GM12872 (cell line): ENCODE measurements around the gene LAMA2.

ENCODE experiments used
- TF ChIP-seq, protein P1 (sequence below): IDR thresholded peaks from 3 replicates; pipeline ENCODE4 v1.5.1; 2011; ENCODE audit warnings: low read depth, mild to moderate bottlenecking, low read length, moderate library complexity; ENCODE audit not compliant: insufficient read depth

Gene LAMA2

DNA sequence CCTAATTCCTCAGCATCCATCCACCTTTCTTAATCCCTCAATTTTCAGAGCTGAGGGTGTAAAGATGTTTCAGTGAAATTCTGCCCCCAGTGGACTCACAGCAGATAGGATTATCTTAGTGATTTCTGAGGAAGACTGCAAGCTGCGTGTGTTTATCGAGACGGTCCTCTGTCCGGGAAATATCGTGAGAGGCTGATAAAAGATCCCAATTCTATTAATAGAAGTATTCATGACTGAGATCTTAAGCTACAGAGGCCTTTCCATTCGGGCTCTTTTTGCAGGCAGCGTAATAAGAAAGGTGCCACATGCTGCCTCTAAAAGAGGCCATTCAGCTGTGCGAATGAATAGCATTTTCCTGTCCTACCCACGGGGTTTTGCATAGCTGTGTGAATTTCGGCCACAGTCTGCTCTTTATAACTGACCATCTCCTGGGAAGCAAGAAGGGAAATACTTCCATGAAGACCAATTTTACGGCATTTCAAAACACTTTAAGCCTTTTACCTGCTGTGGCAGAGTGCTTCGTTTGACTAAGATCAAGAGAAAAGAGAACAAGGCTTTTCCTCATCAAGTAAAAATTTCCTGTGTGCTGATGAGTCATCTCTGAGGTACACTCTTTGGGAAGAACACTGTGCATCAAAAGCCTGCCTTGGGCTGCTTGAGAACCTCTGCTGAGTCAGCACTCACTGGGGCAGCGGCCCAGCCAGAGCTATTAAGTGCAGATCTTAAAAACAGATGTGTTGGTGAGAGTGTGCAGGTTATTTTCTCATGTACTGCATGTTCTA is 618.2 kb downstream of the LAMA2 start:
- TF ChIP-seq, protein P1, sequence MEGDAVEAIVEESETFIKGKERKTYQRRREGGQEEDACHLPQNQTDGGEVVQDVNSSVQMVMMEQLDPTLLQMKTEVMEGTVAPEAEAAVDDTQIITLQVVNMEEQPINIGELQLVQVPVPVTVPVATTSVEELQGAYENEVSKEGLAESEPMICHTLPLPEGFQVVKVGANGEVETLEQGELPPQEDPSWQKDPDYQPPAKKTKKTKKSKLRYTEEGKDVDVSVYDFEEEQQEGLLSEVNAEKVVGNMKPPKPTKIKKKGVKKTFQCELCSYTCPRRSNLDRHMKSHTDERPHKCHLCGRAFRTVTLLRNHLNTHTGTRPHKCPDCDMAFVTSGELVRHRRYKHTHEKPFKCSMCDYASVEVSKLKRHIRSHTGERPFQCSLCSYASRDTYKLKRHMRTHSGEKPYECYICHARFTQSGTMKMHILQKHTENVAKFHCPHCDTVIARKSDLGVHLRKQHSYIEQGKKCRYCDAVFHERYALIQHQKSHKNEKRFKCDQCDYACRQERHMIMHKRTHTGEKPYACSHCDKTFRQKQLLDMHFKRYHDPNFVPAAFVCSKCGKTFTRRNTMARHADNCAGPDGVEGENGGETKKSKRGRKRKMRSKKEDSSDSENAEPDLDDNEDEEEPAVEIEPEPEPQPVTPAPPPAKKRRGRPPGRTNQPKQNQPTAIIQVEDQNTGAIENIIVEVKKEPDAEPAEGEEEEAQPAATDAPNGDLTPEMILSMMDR: peak; percentile 46; the same call in 1 of the 3 replicates

DNA sequence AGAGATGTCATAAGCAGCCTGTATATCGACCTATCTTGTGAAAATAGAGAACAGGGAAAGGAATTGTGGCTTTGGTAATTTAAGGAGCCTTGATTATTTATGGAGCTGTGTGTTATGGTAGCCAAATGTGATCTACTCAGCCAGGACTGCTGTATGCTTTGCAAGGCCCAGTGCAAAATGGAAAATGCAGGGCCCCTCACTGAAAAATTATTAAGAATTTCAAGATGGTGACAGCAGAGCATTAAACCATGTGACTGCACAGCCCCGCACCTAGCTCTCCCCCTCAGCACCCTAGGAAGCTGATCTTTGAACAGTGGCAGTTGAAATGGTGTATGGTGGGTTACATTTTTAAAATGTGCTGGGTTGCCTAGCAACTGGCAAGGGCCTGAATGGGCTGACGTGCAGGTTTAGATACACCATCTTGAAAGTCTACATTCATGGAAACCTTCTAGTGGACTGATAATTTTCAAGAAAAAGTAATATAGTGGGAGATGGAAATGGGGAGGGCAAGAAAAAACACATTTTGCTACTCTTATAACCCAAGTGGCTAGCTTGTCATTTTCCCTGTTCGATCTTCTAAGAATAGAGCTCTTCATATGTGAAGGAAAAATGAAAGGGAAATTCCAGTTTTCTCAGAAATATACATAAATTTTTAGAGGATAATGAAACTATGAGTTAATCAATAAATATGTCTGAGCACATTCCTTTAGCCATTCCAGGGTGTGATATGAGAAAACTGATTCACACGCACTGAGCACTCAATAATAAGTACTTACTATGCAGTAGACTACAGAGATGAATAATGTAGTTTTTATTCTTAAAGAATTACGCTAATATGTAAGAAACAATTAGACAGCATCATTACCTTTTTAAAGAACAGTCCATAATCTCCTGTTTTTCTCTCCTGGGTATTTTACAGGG is 619.1 kb downstream of the LAMA2 start:
- TF ChIP-seq, protein P1: no peak

DNA sequence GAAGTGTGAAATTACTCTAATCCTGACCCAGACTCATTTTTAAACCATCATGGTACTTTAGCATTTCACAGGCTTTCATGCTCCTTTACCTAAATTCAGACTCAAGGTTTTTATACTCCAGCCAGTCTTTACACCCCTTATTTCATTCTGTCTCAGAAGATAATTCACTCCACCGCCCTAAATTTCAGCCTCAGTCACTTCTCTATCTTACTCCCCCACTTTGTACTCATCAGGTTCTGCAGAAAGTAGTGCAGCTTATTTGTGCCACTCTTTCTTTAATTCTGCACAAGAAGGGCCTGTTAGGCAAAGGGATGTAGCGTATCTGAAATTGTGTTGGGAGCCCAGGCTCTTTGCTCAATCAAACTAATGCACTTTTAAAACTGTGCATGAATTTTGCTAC is 621.5 kb downstream of the LAMA2 start:
- TF ChIP-seq, protein P1: no peak

DNA sequence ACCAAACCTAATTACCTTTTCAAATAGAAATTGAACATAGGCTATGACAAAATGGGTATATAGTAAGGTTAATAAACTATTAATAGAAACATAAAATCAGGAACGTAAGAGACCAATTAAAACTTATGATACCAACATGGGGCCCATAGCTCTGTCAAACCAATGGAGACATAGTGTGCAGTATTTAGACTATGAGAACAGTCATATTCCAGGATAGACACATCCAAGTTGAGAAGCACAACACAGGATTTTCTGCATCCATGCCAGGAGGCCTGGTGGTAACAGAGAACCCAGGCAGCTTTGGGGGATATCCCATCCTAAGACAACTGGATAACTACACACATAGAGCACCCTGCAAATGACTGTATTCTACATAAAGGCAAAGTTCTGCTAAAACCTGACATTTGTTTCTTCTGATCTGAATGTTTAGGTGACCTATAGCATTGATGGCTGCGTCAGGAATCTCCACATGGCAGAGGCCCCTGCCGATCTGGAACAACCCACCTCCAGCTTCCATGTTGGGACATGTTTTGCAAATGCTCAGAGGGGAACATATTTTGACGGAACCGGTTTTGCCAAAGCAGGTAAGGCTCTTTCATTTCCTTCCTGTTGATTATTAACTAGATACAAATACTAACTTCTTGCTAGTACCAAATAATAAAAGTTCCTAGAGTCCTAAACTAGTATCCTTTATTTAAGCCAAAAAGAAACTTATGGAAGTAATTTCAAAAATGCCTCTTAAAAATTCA is 624.3 kb downstream of the LAMA2 start:
- TF ChIP-seq, protein P1: no peak

DNA sequence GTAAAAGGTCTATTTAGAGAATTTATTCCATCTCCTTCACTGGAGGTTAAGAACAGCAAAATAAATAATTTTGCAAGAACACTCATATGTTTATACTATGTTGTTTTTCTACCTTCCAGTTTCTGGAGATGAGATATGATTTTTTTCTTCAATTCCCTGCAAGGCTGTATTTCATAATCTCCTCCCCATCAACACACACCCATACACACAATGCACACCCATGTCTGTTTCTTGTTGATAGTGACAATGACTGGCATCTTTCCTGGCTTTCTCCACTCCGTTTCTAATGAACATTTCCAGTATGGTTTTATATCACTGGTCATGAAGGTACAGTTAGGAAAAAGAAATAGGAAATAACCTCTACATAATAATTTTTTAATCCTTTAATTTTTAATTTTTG is 624.9 kb downstream of the LAMA2 start:
- TF ChIP-seq, protein P1: no peak

DNA sequence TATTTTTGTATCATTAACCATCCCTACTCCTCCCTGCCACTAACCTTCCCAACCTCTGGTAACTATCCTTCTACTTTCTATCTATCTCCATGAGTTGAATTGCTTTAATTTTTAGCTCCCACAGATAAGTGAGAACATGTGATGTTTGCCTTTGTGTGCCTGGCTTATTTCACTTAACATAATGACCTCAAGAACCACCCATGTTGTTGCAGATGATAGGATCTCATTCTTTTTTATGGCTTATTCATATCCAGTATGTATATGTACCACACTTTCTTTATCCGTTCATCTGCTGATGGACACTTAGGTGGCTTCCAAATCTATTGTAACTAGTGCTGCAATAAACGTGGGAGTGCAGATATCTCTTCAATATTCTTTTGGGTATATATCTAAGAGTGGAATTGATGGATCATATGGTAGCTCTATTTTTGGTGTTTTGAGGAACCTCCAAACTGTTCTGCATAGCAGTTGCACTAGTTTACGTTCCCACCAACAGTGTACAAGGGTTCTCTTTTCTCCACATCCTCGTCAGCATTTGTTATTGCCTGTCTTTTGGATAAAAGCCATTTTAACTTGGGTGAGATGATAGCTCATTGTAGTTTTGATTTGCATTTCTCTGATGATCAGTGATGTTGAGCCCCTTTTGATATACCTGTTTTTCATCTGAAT is 625.7 kb downstream of the LAMA2 start:
- TF ChIP-seq, protein P1: no peak
